MM.1S (cell line): ENCODE measurements around the gene SLC10A3.

Experiments
- CTCF ChIP-seq: fragments of 300-600 bp; sonication (generic); IDR thresholded peaks from 2 replicates; pipeline ENCODE4 v1.5.1; 2016; ENCODE audit warnings: antibody characterized with exemption, low read length, mixed read lengths
- EZH2 ChIP-seq: fragments of 300-600 bp; sonication (generic); optimal IDR thresholded peaks from 2 replicates; pipeline ENCODE3; 2017; ENCODE audit warnings: low read depth, mild to moderate bottlenecking, antibody characterized with exemption, low read length, mixed read lengths
- EZH2phosphoT487 ChIP-seq: fragments of 300-600 bp; sonication (generic); IDR thresholded peaks from 2 replicates; pipeline ENCODE4 v1.6.1; 2018; ENCODE audit warnings: antibody characterized with exemption, low read length

GRCh38 chrX:154531626-154532025, 41.2 kb upstream of the SLC10A3 start:
- TF ChIP-seq CTCF (no peak), EZH2 (no peak), EZH2phosphoT487 (no peak)
